Esophagus squamous epithelium (tissue), 4 donors: ENCODE measurements around the gene CPLANE2.

Source experiments
- CTCF ChIP-seq, 6 experiments: fragments of 450-650 bp in 4 of 6; fragments of 200-600 bp in 2 of 6; sonication (generic) in 2 of 6; IDR thresholded peaks; one replicate each; pipeline ENCODE4 v1.5.1; 2016 to 2019; ENCODE audit warnings: antibody characterized with exemption in 6 of 6, mild to moderate bottlenecking in 4 of 6, moderate library complexity in 4 of 6
- POLR2A ChIP-seq, 4 donors: fragments of 450-650 bp; IDR thresholded peaks; one replicate each; pipeline ENCODE4 v1.6.1; 2017; ENCODE audit warnings: antibody characterized with exemption in 4 of 4, mild to moderate bottlenecking in 4 of 4, moderate library complexity in 3 of 4

GRCh38 chr1:16198444-16199156 is 38.4 kb downstream of the CPLANE2 start:
- TF ChIP-seq CTCF (IDR thresholded peaks at IDR 0.05) (no peak), POLR2A (IDR thresholded peaks at IDR 0.05) (no peak)
